GM19372 (cell line): ENCODE results near the gene NAGPA.
"Not testable (repeated sequence)": the region's sequence is repeated elsewhere in the genome, so short reads cannot be mapped to it uniquely, and the experiment has no call there.

Experiments used
- ATAC-seq: cut with Tn5 transposase; IDR thresholded peaks from one replicate; pipeline ENCODE4 v1.9.1; 2021; ENCODE audit warnings: mild to moderate bottlenecking, low read depth, moderate library complexity; ENCODE audit not compliant: unreplicated experiment

Gene NAGPA, protein sequence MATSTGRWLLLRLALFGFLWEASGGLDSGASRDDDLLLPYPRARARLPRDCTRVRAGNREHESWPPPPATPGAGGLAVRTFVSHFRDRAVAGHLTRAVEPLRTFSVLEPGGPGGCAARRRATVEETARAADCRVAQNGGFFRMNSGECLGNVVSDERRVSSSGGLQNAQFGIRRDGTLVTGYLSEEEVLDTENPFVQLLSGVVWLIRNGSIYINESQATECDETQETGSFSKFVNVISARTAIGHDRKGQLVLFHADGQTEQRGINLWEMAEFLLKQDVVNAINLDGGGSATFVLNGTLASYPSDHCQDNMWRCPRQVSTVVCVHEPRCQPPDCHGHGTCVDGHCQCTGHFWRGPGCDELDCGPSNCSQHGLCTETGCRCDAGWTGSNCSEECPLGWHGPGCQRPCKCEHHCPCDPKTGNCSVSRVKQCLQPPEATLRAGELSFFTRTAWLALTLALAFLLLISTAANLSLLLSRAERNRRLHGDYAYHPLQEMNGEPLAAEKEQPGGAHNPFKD

DNA sequence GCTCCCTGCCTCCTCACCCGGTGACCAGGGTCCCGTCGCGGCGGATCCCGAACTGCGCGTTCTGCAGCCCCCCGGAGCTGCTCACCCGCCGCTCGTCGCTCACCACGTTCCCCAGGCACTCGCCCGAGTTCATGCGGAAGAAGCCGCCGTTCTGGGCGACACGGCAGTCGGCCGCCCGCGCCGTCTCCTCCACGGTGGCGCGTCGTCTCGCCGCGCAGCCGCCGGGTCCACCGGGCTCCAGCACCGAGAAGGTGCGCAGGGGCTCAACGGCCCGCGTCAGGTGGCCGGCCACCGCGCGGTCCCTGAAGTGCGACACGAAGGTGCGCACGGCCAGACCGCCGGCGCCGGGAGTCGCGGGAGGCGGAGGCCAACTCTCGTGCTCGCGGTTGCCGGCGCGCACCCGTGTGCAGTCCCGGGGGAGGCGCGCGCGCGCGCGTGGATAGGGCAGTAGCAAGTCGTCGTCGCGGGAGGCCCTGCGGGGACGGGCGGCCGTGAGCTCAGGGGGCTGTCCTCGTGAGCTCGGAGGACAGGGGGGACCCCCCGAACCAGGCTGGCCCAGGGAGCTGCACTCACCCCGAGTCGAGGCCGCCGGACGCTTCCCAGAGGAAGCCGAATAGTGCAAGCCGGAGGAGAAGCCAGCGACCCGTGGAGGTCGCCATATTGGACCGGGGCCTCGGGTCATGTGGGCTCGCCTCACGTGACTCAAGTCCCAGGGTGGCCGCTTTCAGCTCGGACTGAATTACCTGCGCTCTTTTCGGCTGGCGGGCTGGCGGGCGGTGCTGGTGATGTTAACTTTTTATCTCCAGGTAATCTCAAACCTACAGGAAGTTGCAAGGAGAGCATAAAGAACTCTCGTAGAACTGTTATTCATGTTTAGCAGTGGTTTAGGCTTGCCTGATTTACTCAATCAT is at the start of gene NAGPA:
TSS of gene NAGPA (minus strand) at position 680 of the 911 bp plus-strand sequence. CDS start at position 659, 21 bp downstream.
- peak; percentile 92 for ATAC-seq

DNA sequence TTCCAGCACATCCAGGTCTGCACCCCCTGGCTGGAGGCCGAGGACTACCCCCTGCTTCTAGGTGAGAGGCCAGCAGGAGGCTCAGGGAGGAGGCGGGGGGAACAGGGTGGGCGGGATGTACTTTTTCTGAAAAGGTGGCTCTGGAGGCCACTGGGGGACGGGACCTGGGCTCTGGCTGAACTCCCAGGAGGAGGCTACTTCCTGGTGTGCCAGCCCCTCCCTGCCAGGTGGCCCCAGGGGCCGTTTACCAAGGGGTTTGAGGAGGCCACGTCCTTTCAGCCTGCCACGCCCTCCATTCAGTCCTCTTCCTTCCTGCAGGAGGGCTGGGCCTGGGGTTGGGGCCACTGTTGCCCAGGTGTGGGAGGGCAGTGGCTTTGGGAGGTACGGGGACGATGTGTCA is 47.3 kb upstream of the NAGPA start:
- ATAC-seq = not testable (repeated sequence)

DNA sequence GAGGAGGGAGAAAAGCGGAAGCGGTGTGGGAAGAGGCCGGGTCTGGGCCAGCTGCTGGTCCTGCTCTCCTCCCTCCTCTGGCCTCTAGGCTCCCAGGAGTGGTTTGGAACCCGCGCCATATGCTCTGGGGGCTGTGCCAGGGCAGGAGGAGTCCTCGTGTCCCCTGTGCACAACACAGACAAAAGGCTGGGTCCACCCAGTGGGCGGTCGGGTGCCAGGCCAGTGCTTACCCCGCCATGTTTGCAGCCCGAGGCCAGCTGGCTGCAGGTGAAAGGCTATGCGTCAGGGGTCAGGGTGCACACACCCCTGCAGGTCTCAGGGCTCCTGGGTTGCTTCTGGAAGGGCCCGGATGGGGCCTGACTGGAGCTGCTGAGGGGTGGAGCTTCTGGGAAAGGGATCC is 46.7 kb upstream of the NAGPA start:
- not testable (repeated sequence) for ATAC-seq

DNA sequence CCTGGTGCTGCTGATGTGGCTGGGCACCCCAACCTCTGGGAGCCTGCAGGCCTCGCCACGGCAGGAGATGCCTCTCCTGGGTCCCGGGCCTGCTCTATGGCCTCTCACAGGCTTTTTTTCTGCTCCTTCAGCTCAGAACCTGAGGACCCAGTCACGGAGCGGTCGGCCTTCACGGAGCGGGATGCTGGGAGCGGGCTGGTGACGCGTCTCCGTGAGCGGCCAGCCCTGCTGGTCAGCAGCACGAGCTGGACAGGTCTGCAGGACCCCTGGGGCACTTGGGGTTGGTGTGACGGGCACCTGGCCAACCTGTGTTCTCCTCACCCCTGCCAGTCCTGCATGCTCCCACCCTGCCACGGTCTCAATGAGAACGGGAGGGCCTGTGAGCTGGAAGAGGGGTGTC is 44.9 kb upstream of the NAGPA start:
- ATAC-seq = no peak

DNA sequence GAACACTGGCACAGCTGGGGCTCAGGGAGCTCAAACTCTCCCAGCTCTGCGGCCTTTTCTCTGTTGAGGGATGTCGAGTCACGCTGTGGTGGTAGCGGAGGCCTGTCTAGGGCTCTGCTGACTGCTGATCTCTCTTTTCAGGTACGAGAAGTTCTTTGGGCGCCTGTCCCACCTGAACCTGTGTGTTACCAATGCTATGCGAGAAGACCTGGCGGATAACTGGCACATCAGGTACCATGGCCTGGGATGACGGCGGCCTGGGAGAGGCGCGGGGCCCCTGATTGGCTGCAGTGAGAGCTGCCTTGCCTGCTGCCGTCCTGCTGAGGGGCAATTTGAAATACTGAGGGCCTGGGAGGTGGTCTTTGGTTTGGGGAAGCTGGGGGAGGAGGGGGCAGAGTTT is 43.6 kb upstream of the NAGPA start:
- no peak for ATAC-seq

DNA sequence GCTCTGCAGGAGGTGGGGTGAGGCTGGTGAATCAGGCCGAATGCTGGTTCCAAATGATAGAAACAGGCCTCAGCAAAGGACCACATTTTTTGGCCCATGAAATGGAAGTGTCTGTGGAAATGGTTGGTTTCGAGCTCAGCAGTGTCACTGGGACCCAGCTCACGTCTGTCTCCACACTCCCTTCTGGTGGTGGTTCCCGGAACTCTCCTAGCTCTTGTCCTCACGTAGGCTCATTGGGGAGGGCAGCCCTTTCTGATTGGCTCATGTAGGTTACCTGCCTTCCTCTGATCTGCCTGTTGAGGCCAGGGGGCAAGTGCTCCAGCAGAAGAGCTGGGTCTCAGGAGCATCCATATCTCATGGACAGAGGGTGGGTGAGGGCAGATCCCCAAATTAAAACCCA is 41.9 kb upstream of the NAGPA start:
- no peak for ATAC-seq

DNA sequence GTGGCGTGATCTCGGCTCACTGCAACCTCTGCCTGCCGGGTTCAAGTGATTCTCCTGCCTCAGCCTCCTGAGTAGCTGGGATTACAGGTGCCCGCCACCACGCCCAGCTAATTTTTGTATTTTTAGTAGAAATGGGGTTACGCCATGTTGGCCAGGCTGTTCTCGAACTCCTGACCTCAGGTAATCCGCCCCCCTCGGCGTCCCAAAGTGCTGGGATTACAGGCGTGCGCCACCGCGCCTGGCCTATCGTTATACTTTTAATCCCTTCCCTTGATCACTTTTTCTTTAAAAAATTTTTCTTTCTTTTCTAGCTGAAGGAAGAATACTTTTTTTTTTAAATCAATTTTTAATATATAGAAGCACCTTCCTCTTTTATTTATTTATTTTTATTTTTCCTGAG is 40.0 kb upstream of the NAGPA start:
- ATAC-seq = not testable (repeated sequence)

DNA sequence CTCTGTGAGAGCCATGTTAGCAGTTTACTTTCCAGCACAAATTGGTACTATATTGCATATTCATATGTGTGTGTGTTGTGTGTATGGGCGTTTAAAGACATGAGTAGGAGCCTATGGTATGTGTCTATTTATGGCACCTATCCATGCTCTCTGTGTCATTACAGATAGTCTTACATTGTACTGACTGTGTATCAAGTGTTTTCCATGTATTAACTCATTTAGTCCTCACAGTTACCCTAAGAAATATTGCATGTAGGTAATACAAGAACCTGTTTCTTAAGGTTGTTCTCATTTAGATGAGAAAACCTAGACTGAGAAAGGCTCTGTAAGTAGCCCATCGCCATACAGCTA is 39.5 kb upstream of the NAGPA start:
- no peak for ATAC-seq

DNA sequence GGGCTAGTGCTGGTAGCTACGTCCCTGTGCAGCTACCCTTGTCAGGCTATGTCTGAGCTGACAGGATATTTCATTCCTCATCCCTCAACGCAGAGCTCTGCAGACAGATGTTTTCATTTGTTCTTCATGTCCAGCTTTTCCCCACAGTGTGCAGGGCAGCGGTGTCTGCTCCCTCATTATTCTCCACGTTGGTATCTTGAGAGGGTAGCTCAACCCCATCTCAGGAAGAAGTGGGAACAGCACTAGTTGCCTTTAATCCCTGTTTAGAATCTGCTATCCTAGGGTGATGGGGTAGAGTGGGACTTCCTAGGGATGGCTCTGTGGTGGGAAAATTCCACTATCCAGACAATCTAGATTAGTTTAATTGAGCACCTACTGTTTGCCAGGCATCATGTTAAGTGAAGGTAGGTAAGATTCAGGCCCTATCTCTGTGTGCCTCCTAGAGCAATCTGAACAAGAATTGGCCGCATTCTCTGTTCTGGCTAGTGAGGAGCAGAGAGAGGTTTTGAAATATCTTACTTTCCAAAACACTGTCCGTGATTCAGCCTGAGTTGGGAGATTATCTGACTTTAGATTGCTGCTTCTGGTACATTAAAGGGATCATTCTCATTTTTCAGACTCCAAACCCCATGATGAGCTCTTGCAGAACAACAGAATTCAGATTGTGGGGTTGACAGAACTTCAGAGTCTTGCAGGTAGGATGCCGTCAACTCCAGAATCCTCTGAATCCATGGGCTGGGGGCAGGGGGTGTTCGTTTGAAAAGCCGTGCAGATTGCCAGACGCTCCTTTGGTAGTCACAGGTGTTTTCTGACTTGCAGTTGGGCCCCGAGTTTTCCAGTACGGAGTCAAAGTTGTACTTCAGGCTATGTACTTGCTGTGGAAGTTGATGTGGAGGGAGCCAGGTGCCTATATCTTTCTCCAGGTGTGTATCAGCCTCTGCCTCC is 38.9 kb upstream of the NAGPA start:
- no peak for ATAC-seq

DNA sequence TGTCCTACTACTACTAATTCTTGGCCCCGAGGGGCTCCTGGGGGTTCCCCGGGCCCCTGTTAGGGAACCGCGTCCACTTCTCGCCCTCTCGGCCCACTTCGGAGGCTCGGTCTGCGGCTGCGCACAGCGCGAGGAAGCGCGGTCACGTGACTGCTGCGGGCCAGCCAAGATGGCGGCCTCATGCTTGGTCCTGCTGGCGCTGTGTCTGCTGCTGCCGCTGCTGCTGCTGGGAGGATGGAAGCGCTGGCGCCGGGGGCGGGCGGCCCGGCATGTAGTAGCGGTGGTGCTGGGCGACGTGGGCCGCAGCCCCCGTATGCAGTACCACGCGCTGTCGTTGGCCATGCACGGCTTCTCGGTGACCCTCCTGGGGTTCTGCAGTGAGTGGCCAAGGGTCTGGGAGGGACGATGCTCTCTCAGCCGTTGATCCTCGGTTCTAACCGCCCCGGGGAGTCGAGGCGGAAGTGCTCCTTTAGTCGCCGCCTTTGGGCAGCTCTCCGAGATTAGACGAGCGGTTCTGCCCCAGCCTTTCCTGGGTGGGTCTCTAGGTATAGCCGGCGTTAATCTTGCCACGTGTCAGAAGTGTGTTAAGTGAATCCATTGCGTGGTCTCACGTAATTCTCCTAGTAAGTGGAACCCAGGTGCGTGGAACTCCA is 38.1 kb upstream of the NAGPA start, which contains the start of gene ALG1:
TSS of gene ALG1 (plus strand) at position 163 of the 653 bp plus-strand sequence. CDS start at position 170, 7 bp downstream.
- ATAC-seq = peak; percentile 92

DNA sequence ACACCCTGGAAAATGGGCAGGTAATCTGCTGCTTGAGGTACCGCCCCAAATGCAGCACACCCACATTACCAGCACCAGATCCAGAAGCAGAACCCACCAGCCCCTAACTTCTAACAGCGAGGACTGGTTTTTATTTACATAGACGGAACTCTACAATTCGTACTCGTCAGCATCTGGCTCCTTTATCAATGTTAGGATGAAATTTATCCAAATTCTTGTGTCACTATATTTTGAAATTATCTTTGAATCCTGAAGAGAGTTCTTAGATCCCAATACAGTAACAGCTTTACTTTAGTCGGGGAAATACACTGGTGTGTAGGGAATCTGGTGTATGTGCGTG is 37.6 kb upstream of the NAGPA start:
- ATAC-seq = no peak

DNA sequence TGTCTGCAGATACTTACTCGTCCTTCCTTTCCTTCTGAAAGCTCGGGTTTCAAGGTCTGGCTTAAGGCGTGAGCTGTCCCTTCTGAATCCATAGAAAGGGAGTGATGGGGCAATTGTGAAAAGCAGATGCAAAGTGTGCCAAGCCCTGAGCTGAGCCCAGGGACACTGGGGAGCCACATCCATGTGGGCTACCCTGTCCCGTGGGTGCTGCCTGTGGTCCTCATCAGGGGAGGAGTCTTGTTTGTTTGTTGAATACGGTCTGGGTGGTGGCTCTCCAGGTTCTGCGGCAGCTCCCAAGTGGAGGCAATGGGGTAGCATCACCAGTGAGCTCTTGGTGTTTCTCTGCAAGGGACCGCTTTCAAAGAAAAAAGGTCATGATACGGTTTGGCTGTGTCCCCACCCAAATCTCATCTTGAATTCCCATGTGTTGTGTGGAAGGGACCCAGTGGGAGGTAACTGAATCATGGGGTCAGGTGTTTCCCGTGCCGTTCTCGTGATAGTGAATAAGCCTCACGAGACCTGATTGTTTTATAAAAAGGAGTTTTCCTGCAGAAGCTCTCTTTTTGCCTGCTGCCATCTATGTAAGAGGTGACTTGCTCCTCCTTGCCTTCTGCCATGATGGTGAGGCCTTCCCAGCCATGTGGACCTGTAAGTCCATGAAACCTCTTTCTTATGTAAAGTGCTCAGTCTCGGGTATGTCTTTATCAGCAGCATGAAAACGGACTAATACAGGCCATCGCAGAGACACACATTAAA is 36.9 kb upstream of the NAGPA start:
- no peak for ATAC-seq

DNA sequence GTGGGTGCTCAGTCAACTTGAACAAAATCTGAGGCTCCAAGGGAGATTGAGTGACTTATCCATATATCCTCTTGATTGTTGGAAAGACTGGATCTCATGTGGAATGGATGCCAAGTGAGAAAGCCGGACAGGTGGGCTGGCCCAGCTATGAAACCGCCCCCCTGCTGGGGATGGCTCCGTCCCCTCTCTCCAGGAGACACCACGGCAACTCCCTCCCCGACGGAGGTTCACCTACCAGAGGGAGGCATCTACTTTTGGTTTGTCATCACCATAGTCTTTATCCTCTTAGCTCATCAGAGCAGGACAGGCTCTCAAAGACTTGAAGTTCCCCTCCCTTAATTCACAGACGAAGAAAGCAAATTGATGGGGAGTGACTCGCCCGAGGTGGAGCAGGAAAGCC is 36.1 kb upstream of the NAGPA start:
- ATAC-seq = no peak

DNA sequence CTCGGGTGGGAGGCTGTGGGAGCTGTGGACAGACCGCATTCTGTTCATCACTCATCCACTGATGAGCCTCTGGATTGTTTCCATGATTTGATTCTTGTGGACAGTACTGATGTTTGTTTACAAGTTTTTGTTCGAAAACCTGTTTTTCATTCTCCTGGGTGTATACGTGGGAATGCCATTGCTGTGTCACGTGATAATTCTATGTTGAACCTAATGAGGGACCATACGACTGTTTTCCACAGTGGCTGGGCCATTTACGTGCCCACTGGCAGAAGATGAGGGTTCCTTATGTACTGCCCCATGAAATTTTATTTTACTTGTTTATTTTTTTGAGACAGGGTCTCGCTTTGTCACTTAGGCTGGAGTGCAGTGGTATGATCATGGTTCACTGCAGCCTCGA is 35.3 kb upstream of the NAGPA start:
- ATAC-seq = no peak

DNA sequence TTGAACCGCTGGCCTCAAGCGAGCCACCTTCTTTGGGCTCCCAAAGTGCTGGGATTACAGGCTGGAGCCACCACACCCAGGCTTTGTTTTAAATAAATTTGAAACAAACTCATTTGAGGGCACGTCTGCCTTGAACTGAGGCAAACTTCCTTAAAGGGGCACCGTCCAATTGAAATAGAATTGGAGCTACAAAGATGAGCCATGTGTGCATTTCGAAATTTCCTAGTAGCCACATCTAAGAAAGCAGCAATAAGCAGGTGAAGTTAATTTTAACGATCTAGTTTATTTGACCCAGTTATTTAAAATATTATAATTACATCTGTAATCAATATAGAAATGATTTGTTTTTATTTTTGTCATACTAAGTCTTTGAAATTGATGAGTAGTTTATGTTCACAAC is 32.8 kb upstream of the NAGPA start:
- no peak for ATAC-seq

DNA sequence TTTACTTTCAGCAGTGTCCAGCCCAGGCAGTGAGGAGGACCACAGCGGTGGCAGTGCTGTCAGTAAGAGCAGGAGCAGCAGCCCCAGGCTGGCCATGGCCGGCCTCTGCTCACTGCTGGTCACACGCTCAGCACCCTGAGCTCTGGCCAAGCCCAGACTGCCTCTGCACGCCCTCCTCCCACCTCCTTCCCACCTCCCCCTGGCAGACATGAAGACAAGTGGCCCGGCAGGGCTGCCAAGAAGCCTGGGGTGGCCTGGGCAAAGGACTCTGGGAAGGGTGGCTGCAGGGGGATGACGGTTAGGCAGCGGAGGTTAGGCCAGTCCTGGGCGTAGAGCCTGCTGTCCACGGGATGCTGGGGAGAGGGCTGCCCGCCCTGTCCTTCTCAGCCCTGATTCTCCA is 32.1 kb upstream of the NAGPA start, which contains the start of gene C16orf89:
TSS of gene C16orf89 (minus strand) at position 144 of the 400 bp plus-strand sequence. CDS start at position 96, 48 bp downstream.
- no peak for ATAC-seq

DNA sequence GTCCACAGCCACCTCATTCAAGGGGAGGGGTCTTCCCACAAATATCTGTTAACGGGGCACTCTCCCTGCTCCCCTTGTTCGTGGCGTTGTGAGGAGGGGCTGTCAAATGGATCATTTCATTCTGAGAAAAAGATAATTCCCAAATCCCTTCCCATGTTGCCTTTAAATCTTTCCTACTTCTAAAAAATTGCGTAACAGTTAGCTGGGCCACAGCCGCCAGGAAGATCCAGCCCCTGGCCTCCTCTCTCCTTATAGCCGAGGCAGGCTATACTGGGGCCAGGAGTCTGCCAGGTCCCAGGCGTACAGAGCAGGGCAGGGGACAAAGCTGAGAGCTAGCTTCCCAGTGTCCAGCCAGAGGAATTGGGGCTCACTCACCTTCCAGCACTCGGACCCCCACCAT is 31.6 kb upstream of the NAGPA start:
- ATAC-seq = no peak

DNA sequence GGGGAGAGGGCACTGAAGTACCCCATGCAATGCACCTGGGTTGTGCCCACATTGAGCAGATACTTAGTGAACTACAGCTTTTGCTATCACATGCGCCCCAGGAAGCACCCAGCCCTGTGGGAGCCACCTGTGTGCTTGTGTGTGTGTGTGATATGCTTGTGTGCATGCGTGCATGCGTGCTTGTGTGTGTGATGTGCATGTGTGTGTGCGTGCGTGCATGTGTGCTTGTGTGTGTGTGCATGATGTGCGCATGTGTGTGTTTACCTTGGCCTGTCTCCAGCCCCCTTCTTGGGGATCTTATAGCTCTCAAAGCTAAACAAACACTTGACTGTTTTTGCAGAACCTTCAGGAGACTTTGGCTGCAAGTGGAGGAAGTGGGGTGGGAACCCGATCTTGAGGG is 31.2 kb upstream of the NAGPA start:
- no peak for ATAC-seq
